RKO (cell line): ENCODE results near the gene LNX1.
"Not testable (repeated sequence)": the region's sequence is repeated elsewhere in the genome, so short reads cannot be mapped to it uniquely, and the experiment has no call there.

Source experiments
- DNase-seq: peaks from one replicate; pipeline ENCODE4 v3.0.0-alpha.2; 2016; ENCODE audit warnings: low spot score

The LNX1 gene

GRCh38 chr4:53463340-53463739, 127.9 kb downstream of the LNX1 start:
- no peak for DNase-seq

DNA sequence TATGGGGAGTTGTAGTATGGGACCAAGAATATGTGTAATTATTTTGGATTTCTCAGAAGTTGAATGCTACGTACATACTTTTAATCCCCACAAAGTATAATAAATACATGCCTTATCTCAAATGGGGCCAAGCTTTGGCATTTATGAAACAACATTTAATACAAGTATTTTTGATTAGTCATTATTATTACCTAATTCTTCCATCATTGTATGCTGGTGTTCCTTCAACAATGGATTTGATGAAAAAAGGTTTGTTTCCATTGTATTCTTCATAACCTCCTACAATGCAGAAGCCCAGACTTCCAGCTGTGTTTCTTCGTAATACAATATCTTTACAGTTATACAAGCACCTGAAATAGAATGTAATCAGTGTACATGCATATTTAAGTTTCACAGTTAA, 130.0 kb downstream of the LNX1 start:
- no peak for DNase-seq

DNA sequence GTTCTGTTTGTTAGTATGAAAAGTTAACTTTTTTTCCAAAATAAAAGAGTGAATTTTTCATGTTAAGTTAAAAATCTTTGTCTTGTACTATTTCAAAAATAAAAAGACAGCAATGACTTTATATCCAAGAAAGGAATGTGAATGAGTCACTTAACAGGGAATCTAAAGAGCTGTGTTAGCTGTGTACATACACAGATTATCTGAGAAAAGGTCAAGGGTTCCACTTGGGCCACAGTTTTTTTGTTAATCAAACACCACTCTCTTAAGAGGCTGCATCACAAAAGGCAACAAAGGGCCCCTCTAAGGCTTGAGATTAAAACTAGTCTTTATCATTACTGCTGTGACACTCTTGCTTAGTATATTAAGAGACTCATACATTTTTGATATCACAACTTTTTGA, 131.7 kb downstream of the LNX1 start:
- DNase-seq: no peak

DNA sequence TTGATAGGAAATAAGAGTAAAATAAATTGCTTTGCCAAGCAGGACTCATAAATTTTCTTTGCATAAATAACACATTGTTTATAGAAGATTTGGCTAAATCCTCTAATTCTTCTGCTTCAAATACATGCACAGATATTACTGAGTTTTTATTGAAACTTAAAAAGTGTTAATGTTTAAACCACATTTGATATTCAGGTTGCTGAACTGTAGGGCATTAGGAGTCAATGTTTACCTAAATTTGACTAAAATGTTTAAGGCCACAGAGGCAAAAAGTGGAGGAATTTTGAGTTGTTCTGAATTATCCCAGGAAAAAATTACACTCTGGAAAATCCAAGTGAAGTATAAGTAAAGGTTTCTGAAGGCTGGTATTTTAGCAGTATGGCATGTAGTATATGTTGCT, 135.1 kb downstream of the LNX1 start:
- DNase-seq: no peak

DNA sequence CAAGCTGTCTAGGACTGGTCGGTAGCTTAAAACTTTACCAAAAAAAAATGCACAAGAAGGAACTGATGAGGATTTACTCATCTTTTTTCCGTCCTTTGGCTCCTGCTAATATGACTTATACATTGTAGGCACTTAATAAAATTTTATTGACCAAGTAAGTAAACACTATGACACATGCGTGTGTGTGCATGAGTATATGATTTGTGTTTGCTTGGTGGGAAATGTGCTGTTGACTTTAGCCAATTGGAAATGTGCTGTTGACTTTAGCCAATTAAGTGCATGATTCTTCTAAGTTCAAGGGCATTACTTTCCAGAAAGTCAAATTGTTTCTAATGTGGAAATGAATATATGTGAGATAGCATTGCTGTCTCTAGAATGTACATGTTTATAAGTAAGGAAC, 135.5 kb downstream of the LNX1 start:
- no peak for DNase-seq

- no peak for DNase-seq
Observed at GRCh38 chr4:53453385-53453784, 137.9 kb downstream of the LNX1 start.

DNA sequence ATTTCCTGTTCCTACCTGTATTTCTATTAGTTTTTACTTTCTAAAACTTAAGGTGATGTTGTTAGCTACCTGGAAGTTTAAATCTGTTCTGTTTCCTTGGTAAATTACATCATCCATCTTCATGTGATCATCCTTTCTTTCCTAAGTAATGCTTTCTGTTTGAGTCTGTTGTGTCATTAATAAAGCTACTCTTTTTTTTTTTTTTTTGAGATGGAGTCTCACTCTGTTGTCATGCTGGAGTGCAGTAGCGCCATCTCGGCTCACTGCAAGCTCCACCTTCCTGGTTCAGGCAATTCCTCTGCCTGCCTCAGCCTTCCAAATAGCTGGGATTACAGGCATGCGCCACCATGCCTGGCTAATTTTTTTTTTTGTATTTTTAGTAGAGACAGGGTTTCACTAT, 140.5 kb downstream of the LNX1 start:
- DNase-seq: peak; percentile 9

DNA sequence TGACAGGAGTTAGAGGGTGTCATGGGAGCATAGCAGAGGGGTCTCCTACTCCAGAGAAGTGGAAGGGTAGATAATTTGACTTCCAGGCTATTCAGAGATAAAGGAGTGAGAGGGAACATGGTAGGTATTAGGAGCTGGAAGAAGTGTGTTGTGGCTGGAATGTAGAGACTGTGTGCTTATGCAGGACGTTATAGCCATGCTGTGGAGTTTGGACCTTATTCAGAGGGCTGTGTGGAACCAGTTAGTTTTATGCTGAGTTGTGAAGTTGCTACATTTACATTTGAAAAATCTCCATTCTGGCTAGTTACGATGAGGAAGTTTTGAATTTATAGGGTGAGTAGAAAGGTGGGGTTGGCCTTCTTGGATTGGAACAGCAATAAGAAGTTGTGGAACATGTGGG, 146.3 kb downstream of the LNX1 start:
- DNase-seq: no peak

DNA sequence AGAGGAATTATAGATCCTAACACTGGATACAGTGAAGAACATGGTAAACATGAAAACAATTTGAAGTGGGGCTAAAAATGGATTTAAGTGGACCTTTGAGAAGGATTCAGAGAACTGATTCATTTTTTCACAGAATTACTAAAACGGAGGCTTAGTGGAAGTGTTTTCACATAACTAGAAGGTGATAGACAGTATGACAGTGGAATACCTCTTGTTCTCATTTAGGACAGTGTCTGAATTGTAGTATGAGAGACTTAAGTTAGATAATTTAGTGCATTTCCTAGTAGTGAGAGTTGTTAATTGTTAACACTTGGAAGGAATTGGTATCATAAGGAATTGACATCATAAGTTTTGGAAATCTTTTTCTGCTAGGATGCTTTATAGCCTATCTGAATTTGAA, 149.7 kb downstream of the LNX1 start:
- no peak for DNase-seq

DNA sequence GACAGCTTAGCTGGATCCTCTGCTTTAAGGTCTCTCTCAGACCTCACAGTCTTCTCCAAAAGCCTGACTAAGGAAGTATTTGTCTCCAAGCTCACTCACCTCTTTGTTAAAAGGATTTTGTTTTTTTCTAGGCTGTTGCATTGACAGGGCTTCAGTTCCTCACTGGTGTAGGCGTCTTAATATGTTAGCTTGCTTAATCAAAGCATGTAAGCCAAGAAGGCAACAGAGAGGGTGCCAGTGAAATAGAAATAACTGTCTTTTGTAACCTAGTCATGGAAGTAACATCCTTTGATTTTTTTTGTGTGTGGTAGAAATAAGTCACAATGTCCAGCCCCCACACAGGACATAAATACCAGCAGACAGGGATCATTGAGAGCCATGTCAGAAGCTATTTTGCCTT, 155.0 kb downstream of the LNX1 start:
- no peak for DNase-seq

- no peak for DNase-seq
Observed at GRCh38 chr4:53432528-53433424, 158.5 kb downstream of the LNX1 start.

GRCh38 chr4:53431052-53431451, 160.2 kb downstream of the LNX1 start:
- DNase-seq: no peak

DNA sequence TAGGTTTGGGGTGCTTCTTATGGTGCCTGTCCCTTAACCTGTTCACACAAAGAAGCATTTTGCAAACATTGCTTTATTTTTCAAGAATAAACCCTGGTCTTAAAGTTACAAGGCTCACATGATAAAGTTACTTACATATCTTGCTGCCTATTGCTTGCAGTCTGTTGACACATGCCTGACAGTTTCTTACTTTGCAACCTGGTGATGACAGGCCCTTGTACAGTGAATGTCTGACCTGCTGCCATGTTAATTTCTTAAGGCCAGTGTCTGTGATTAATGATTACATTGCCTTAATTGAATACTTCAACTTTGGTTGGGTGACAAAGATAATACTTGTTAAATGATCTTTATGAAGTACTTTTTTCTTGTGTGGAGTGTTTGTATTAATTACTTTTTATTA, 163.9 kb downstream of the LNX1 start:
- DNase-seq: no peak

GRCh38 chr4:53424280-53424679, 167.0 kb downstream of the LNX1 start:
- DNase-seq: no peak

GRCh38 chr4:53422367-53422766, 168.9 kb downstream of the LNX1 start:
- no peak for DNase-seq

DNA sequence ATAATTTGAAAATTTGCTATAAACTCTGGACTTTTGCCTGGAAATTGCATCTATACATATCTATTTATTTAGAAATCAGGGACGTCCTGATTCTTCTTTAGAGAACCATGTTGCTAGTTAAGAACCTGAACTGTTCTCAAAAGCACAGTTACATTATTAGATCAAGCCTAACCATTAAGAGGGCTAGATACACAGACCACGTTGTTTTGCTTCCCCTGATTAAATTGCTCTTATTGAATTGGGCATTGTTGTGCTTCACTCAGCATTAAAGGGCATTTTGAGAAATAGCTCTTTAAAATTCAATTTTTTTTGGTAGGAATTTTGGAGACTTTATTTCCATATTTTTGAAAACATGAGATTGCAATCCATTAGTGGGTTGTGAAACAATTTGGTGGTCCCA, 169.5 kb downstream of the LNX1 start:
- DNase-seq: no peak

- no peak for DNase-seq
Observed at GRCh38 chr4:53419208-53419607, 172.1 kb downstream of the LNX1 start.

DNA sequence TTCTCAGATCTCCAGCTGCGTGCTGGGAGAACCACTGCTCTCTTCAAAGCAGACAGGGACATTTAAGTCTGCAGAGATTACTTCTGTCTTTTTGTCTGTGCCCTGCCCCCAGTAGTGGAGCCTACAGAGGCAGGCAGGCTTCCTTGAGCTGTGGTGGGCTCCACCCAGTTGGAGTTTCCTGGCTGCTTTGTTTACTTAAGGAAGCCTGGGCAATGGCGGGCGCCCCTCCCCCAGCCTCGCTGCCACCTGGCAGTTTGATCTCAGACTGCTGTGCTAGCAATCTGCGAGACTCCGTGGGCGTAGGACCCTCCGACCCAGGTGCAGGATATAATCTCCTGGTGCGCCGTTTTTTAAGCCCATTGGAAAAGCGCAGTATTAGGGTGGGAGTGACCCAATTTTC, 181.8 kb downstream of the LNX1 start:
- not testable (repeated sequence) for DNase-seq
